OCI-LY1 (cell line): ENCODE results near the gene SLC2A1.

Experiments
- H2AFZ ChIP-seq: fragments of 200-600 bp; sonication (generic), shearing (Covaris generic); 2 replicates; pipeline ENCODE4 v1.6.0; 2014; ENCODE audit warnings: antibody characterized with exemption, mild to moderate bottlenecking, low read length
- H3F3A ChIP-seq: fragments of 200-600 bp; sonication (generic), shearing (Covaris generic); 2 replicates; pipeline ENCODE4 v1.6.0; 2014; ENCODE audit warnings: mild to moderate bottlenecking, antibody characterized with exemption, low read length, moderate library complexity; ENCODE audit not compliant: insufficient read depth
- H3K27ac ChIP-seq: fragments of 200-600 bp; sonication (generic); 2 replicates; pipeline ENCODE4 v1.5.1; 2014; ENCODE audit warnings: low read length, mixed run types, mild to moderate bottlenecking, low read depth; ENCODE audit not compliant: poor library complexity, severe bottlenecking
- H3K27me3 ChIP-seq: fragments of 200-600 bp; sonication (generic); 2 replicates; pipeline ENCODE4 v1.6.0; 2014; ENCODE audit warnings: antibody characterized with exemption, mild to moderate bottlenecking, low read length, moderate library complexity; ENCODE audit not compliant: insufficient read depth
- H3K36me3 ChIP-seq: fragments of 200-600 bp; sonication (generic); 2 replicates; pipeline ENCODE4 v1.6.1; 2014; ENCODE audit warnings: mild to moderate bottlenecking, antibody characterized with exemption, low read length, moderate library complexity, mixed read lengths; ENCODE audit not compliant: insufficient read depth
- H3K4me1 ChIP-seq: fragments of 200-600 bp; sonication (generic); 2 replicates; pipeline ENCODE4 v1.5.1; 2014; ENCODE audit warnings: mild to moderate bottlenecking, low read length, moderate library complexity; ENCODE audit not compliant: insufficient read depth, severe bottlenecking
- H3K4me2 ChIP-seq: fragments of 200-600 bp; sonication (generic), shearing (Covaris generic); 2 replicates; pipeline ENCODE4 v1.6.1; 2014; ENCODE audit warnings: low read length
- H3K4me3 ChIP-seq: fragments of 200-600 bp; sonication (generic); 2 replicates; pipeline ENCODE4 v1.5.1; 2014; ENCODE audit warnings: low read length, low read depth, mild to moderate bottlenecking, mixed read lengths; ENCODE audit not compliant: poor library complexity, severe bottlenecking
- H3K79me2 ChIP-seq: fragments of 200-600 bp; shearing (Covaris generic); 2 replicates; pipeline ENCODE4 v1.6.1; 2016; ENCODE audit warnings: mixed run types, low read length, mixed read lengths; ENCODE audit not compliant: insufficient read depth
- H3K9ac ChIP-seq: fragments of 200-600 bp; sonication (generic), shearing (Covaris generic); 2 replicates; pipeline ENCODE4 v1.6.1; 2014; ENCODE audit warnings: mild to moderate bottlenecking, low read length, mixed read lengths
- H3K9me2 ChIP-seq: fragments of 200-600 bp; sonication (generic), shearing (Covaris generic); 2 replicates; pipeline ENCODE4 v1.6.1; 2014; ENCODE audit warnings: low read depth, mild to moderate bottlenecking, low read length, mixed read lengths
- H3K9me3 ChIP-seq: fragments of 200-600 bp; shearing (Covaris generic); 2 replicates; pipeline ENCODE4 v1.6.1; 2014; ENCODE audit warnings: low read length, mixed read lengths
- H4K20me1 ChIP-seq: fragments of 200-600 bp; sonication (generic), shearing (Covaris generic); 2 replicates; pipeline ENCODE4 v1.6.0; 2016; ENCODE audit warnings: mild to moderate bottlenecking, low read length; ENCODE audit not compliant: insufficient read depth
- CTCF ChIP-seq: fragments of 200-600 bp; sonication (generic), shearing (Covaris generic); IDR thresholded peaks from 2 replicates; pipeline ENCODE4 v1.5.1; 2017; ENCODE audit warnings: mild to moderate bottlenecking, antibody characterized with exemption, low read length, moderate library complexity, mixed read lengths
- EZH2 ChIP-seq: fragments of 200-600 bp; sonication (generic), shearing (Covaris generic); IDR thresholded peaks from 2 replicates; pipeline ENCODE4 v1.8.0; 2017; ENCODE audit warnings: borderline replicate concordance, mixed run types, mild to moderate bottlenecking, antibody characterized with exemption, low read length, moderate library complexity, mixed read lengths

Gene SLC2A1

GRCh38 chr1:42930178-42931107 is 28.2 kb downstream of the SLC2A1 start:
- Histone ChIP-seq H3F3A (peaks cover 8% of the 10 kb centered on the region; the same call in 1 of the 2 replicates), H3K79me2 (no peaks in the 10 kb centered on the region), H3K27ac (peak overlapping the region; percentile 97), H3K4me1 (peaks cover 51% of the 10 kb centered on the region), H3K4me2 (no peak overlapping the region), H3K36me3 (peaks cover 81% of the 10 kb centered on the region), H3K9ac (no peak overlapping the region), H3K4me3 (no peak overlapping the region), H3K9me3 (no peaks in the 10 kb centered on the region), H3K9me2 (no peaks in the 10 kb centered on the region), H4K20me1 (no peaks in the 10 kb centered on the region), H2AFZ (no peak overlapping the region), H3K27me3 (no peaks in the 10 kb centered on the region)
- TF ChIP-seq CTCF, result no peak
- TF ChIP-seq EZH2, result no peak

- Histone ChIP-seq H3K4me3 (no peak overlapping the region), H3K79me2 (no peaks in the 10 kb centered on the region), H4K20me1 (no peaks in the 10 kb centered on the region), H2AFZ (no peak overlapping the region), H3K4me1 (peaks cover 50% of the 10 kb centered on the region), H3K9me2 (no peaks in the 10 kb centered on the region), H3F3A (peaks cover 14% of the 10 kb centered on the region), H3K27ac (peak overlapping the region; percentile 3), H3K27me3 (no peaks in the 10 kb centered on the region), H3K36me3 (peaks cover 81% of the 10 kb centered on the region), H3K9ac (no peak overlapping the region), H3K4me2 (no peak overlapping the region), H3K9me3 (no peaks in the 10 kb centered on the region)
- TF ChIP-seq EZH2 (no peak), CTCF (no peak)
These were observed 29.1 kb downstream of the SLC2A1 start for GRCh38 chr1:42929434-42930177.

GRCh38 chr1:42928859-42929258 is 29.8 kb downstream of the SLC2A1 start:
- Histone ChIP-seq H3K27me3 (no peaks in the 10 kb centered on the region), H2AFZ (no peak overlapping the region)

More at GRCh38 chr1:42928859-42929258, 29.8 kb downstream of the SLC2A1 start:
- Histone ChIP-seq H3K4me1 (peaks cover 44% of the 10 kb centered on the region), H4K20me1 (no peaks in the 10 kb centered on the region), H3K4me3 (no peak overlapping the region), H3K27ac (no peak overlapping the region), H3K9ac (no peak overlapping the region), H3K9me2 (no peaks in the 10 kb centered on the region), H3K4me2 (no peak overlapping the region), H3K79me2 (no peaks in the 10 kb centered on the region), H3K9me3 (no peaks in the 10 kb centered on the region), H3F3A (peaks cover 14% of the 10 kb centered on the region), H3K36me3 (peaks cover 74% of the 10 kb centered on the region)
- TF ChIP-seq EZH2 (no peak), CTCF (no peak)
